GM21528 (cell line): Measurements from ENCODE around the gene ASB11.
"Not testable (repeated sequence)": the region's sequence is repeated elsewhere in the genome, so short reads cannot be mapped to it uniquely, and the experiment has no call there.

Source experiments
- ATAC-seq: cut with Tn5 transposase; IDR thresholded peaks from one replicate; pipeline ENCODE4 v1.9.1; 2021; ENCODE audit warnings: mild to moderate bottlenecking, moderate library complexity; ENCODE audit not compliant: unreplicated experiment, low FRiP score

ASB11 gene

GRCh38 chrX:15311119-15311518 is 4.3 kb downstream of the ASB11 start:
- ATAC-seq, result no peak

GRCh38 chrX:15310117-15310516 is 5.3 kb downstream of the ASB11 start:
- ATAC-seq, result no peak

GRCh38 chrX:15305899-15306298 is 9.5 kb downstream of the ASB11 start:
- not testable (repeated sequence) for ATAC-seq

GRCh38 chrX:15301924-15302323 is 13.5 kb downstream of the ASB11 start:
- no peak for ATAC-seq

DNA sequence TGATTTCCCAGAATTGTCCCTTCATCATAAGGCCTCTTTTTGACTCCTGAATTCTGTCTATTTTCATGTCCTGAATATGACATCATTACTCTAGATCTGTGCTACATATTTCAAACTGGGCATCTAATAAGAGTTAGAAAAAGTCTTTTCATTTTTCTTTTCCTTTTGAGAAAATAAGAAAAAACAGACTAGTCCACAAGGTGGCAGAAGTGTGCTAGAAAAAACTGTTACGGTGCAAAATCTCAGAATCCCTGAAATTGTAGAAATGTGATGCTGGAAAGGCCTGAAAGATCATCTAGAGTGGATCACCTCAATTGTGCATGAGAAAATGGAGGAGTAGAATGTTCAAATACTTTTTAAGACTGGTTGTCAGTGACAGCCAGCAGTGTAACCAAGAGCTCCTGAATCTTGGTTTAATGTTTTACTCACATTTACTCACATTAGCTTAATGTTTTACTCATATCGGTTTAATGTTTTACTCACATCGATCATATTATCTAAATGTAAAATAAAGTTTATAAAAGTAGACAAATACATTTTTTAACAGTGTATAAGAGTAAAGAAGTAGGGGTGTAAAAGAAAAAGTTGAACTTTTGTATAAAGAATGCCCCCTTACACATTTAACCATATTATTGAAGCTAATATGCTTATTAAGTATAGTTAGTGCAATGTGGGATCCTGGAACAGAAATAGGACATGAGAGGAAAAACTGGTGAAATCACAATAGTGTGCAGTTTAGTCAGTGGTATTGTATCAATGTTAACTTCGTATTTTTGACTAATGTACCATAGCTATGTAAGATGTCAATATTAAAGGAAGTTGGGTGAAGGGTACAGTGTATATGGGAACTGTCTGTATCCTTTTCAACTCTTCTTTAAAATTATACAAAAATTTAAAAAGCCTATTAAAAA is 15.2 kb downstream of the ASB11 start:
- ATAC-seq, result no peak

- no peak for ATAC-seq
Observed at GRCh38 chrX:15298780-15299179, 16.7 kb downstream of the ASB11 start.

DNA sequence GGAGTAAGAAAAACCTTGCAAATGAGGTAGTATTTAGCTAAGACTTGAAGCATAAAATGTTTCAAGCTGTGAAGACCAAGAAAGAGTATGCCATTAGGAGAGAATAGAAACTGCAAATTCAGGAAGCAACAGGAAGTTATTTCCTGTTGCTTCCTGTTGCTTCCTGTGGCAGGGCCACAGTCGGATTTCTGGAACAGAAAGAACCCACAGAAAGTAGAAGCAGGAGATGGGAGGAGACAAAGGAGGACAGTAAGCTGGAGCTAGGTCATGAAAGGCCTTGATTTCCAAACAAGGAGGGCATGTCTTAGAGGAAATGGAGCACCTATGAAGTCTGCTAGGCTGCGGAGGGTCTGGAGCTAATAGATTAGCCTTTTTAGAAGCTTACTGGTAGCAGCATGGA is 17.2 kb downstream of the ASB11 start:
- no peak for ATAC-seq

- no peak for ATAC-seq
Observed at GRCh38 chrX:15293451-15293850, 22.0 kb downstream of the ASB11 start.

DNA sequence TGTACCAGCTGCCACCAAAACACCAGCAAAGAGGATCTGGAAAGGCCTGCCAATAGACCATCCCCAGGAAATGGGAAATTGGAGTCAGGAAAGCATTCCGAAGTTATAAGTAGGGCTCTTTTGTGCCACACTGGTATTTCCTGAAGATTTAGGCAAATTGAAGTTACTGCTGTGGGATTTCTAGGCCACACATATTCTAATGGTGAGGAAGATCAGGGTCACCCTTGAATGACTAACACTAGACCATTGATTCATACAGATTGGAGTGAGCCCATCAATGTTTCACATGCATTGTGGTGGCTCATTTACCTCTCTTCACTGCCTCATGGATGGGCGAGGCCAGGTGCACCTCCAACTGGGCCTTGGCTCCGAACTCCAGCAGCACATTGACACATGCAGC is 22.6 kb downstream of the ASB11 start:
- ATAC-seq, result no peak

DNA sequence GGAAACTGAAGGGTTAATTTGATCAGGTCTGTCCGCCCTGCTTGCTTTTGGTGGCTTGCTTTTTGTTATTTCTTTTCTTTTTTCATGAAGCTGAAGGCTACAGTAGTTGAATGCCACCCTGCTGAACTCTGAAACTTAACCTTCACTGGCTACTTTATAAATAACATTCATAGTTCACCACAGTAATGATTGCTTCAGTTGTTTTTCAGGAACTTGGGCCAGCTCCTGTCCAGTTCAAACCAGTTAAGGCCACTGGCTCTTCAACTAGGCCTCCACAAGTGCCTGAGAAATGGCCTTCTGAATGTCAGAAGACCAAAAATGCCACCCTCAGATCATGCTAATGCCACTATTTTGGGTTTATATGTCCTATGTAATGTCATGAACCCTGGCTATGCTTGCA is 37.8 kb downstream of the ASB11 start:
- ATAC-seq, result no peak

GRCh38 chrX:15274946-15275345 is 40.5 kb downstream of the ASB11 start:
- ATAC-seq, result no peak

DNA sequence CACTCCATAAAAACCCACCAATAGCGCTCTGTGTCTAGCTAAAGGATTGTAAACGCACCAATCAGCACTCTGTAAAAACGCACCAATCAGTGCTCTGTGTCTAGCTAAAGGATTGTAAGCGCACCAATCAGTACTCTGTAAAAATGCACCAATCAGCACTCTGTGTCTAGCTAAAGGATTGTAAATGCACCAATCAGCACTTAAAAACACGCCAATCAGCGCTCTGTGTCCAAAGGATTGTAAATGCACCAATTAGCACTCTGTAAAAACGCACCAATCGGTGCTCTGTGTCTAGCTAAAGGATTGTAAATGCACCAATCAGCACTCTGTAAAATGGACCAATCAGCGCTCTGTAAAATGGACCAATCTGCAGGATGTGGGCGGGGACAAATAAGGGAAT is 42.2 kb downstream of the ASB11 start:
- ATAC-seq, result not testable (repeated sequence)

DNA sequence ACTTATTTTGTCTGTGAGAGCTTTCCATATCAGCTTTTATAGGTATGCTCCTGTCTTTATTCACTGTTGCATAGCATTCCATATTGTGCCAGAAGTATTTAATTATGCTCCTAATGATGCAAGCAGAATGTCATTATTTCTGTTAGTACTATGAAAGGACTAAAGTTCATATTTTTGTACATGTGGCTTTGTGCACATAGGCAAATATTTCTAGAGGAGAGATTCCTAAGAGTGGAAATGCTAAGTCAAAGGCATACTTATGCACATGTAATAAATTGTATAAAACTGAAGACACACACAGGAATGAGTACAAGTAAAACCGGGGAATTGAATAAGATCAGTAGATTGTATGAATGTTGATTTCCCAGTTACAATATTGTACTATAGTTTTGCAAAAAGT is 43.7 kb downstream of the ASB11 start:
- ATAC-seq, result no peak

DNA sequence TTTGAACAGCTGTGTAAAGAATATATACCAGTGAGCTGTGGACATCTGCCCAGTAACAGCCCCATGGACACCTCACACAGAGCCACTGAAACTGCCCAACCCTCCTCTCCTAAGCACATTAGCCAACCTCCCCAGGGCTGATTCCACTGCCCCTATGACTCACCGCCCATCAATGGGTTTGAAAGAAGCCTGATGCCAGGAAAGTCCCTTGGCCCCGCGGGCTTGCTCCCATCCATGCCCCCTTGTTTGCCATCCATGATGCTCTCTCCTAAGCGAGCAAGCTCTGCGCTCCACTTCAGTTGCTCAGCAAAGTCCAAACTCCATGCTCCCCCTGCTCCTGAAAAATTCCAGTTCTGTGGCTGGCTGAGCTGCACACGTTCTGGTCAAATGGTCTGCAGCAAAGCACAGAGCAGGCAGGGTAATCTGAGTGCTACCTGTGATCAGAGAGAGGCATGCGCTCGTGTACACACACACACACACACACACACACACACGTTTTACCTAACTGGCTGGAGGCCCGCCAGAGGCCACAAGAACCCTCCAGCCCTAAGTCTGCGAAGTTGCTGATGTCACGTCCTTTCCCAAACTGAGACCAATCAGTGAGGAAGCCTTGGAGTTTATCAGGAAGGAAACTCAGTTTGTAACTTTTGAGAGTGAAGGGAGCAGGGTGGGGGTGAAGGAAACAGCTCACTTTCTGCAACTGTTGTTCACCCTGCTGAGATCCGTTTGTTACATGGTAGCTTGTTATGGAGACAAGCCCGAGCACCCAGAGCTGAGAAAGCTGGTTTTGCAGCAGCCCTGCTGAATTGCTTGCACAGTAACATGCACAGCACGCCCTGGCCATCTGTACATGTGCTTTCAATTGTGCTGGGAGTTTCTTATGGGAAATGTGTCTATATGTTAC is 45.6 kb downstream of the ASB11 start, which contains the start of gene ASB9:
Gene ASB9 (minus strand): TSS at position 466 of the 904 bp plus-strand sequence. CDS start 209 bp downstream, at position 257.
- ATAC-seq, result no peak

GRCh38 chrX:15269120-15269519 is 46.3 kb downstream of the ASB11 start:
- no peak for ATAC-seq

- ATAC-seq, result no peak
Observed at GRCh38 chrX:15254852-15255251, 60.6 kb downstream of the ASB11 start.

- no peak for ATAC-seq
Observed at GRCh38 chrX:15245896-15246295, 69.5 kb downstream of the ASB11 start.

DNA sequence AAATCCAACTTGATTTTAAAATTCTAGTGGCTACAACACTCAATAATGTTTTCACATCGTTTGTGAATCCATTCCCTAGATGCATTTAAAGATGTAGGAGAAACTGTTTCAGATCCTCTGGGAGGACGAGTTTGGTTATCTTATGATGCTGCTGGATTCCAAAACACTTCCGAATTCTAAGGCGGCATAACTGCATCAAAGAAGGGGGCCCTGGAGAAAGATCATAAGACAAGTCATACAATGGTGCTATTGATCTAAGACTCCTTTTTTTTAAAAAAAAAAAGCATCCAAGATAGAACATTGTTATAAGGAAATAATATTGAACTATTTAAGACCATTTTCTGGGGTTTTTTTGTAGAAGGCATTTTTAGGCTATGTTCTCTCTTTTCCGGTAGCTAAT is 71.0 kb downstream of the ASB11 start:
- ATAC-seq, result no peak

DNA sequence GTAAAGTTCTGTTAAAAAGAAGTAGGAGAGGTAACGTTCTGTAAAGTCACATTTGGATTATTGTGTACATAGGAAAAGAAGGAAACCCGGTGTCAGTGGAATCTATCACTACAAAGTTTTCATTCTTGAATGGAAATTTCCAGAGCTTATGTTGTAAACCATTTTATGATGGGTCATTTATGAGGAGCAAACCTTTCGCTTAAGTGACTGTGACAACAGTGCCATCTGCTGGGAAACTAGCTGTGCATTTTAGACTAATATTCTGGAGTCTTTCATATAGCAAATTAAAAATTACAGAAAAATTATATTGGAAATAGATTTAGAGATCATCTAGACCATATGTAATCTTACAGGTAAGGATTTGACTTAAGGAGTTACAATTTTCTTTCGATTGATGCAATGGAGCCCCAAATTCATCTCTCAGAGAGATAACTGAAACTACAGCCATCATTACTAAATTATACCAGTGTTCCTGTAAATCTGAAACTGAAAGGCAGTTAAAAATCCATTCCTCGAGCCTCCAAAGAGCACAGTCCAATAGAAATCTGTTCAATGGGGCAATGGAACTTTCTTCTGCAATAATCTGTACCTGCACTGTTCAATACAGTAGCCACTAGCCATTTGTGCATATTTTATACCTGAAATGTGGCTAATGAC is 72.4 kb downstream of the ASB11 start:
- ATAC-seq, result no peak

- no peak for ATAC-seq
Observed at GRCh38 chrX:15241301-15241700, 74.1 kb downstream of the ASB11 start.

DNA sequence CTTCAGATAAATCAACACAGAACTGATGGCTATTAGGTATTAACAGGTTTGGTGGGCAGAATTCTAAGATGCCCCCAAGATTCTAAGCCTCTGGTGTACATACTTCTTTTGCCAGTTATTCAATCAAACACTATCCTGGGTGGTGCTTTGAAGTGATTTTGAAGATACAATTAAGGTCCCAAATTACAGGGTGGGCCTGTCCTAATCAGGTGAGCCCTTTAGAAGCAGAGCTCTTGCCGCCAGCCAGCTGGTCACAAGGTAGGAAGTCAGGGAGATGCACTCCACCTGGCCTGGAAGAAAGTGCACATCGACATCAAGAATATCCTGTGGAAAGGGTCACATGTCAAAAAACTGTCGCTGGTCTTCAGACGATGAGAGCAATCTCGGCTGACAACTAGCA is 75.0 kb downstream of the ASB11 start:
- no peak for ATAC-seq
